Activated naive CD4-positive, alpha-beta T cell treated with anti-CD3 and anti-CD28 coated beads for 36 hours (primary cell): ENCODE results near the gene STK31. TPM values are rescaled to one million over a fixed set of nuclear protein-coding genes. Genes with fewer than 3 reads are reported as not detected.
"Not testable (repeated sequence)": the region's sequence is repeated elsewhere in the genome, so short reads cannot be mapped to it uniquely, and the experiment has no call there.

Experiments used
- CTCF ChIA-PET: fragments of 350-600 bp; sonication (Branson Sonifier 250); formaldehyde crosslinking; loops from one replicate; lab custom pipeline; 2021; ENCODE audit warnings: antibody characterized with exemption; lab: Charles Lee
- DNase-seq: peaks from one replicate; pipeline ENCODE4 v3.0.0-alpha.2; 2020
- H3K27ac Mint-ChIP-seq: one replicate; pipeline ENCODE4 v1.8.0; 2021; ENCODE audit warnings: mild to moderate bottlenecking, mixed read lengths
- H3K27me3 Mint-ChIP-seq: one replicate; pipeline ENCODE4 v1.8.0; 2021; ENCODE audit warnings: low read depth, mixed read lengths
- H3K36me3 Mint-ChIP-seq: one replicate; pipeline ENCODE4 v1.8.0; 2021; ENCODE audit warnings: low read depth, mixed read lengths
- H3K4me1 Mint-ChIP-seq: one replicate; pipeline ENCODE4 v1.8.0; 2021; ENCODE audit warnings: low read depth, mixed read lengths
- H3K4me3 Mint-ChIP-seq: one replicate; pipeline ENCODE4 v1.8.0; 2021; ENCODE audit warnings: mild to moderate bottlenecking, moderate library complexity, mixed read lengths
- H3K9me3 Mint-ChIP-seq: one replicate; pipeline ENCODE4 v1.8.0; 2021; ENCODE audit warnings: mixed read lengths
- intact Hi-C: fragments of 100-400 bp; cut with micrococcal nuclease; formaldehyde crosslinking; loops from one replicate; pipeline ENCODE4 v1.15.1; 2023
- total RNA-seq, 2 experiments: library from RNA; stranded (reverse); gene quantifications; one replicate each; pipeline ENCODE4 v1.2.3, GENCODE V29; 2021

STK31 gene
- total RNA-seq, 2 experiments from 2014 or later = not detected

DNA sequence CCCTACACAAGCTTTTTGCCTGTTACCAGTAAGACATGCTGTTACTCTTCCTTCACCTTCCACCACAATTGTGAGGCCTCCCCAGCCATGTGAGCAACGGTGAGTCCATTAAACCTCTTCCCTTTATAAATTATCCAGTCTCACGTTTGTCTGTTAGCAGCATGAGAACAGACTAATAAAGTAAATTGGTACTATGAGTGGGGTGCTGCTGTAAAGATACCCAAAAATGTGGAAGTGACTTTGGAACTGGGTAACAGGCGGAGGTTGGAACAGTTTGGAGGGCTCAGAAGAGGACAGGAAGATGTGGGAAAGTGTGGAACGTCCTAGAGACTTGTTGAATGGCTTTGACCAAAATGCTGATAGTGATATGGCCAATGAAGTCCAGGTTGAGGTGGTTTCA, 122.7 kb downstream of the STK31 start:
- H3K36me3 Mint-ChIP-seq, H3K27ac Mint-ChIP-seq, CTCF ChIA-PET, H3K4me1 Mint-ChIP-seq, intact Hi-C loops, H3K4me3 Mint-ChIP-seq, H3K27me3 Mint-ChIP-seq, DNase-seq: not testable (repeated sequence)
- H3K9me3 Mint-ChIP-seq = peaks cover 40% of the 10 kb centered on the region

GRCh38 chr7:23833405-23833804, 123.4 kb downstream of the STK31 start:
- H3K9me3 Mint-ChIP-seq = peaks cover 39% of the 10 kb centered on the region
- H3K27me3 Mint-ChIP-seq = no peaks in the 10 kb centered on the region
- CTCF ChIA-PET = no interaction called here
- no peak for DNase-seq
- no peak overlapping the region for H3K4me3 Mint-ChIP-seq
- no peaks in the 10 kb centered on the region for H3K4me1 Mint-ChIP-seq
- H3K27ac Mint-ChIP-seq = no peak overlapping the region
- H3K36me3 Mint-ChIP-seq = peaks cover 7% of the 10 kb centered on the region
- intact Hi-C loops = no loop called here

GRCh38 chr7:23844837-23845236, 134.8 kb downstream of the STK31 start:
- H3K4me1 Mint-ChIP-seq, DNase-seq, CTCF ChIA-PET, H3K36me3 Mint-ChIP-seq, intact Hi-C loops, H3K4me3 Mint-ChIP-seq, H3K27ac Mint-ChIP-seq: not testable (repeated sequence)
- Mint-ChIP-seq H3K9me3 (peaks cover 31% of the 10 kb centered on the region), H3K27me3 (peaks cover 20% of the 10 kb centered on the region)

DNA sequence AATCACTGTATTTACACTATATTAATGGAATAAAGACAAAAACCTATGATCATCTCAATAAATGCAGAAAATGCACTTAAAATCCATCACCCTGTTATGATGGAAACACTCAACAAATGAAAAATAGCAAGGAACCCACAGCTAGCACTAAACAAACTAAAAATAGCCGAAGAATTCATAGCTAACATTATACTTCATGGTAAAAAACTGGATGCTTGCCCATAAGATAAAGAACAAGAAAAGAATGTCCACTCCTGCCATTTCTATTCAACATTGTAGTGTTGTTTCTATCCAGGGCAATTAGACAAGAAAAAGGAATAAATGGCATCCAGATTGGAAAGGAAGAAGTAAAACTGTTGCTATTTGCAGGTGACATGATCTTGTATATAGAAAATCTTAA, 142.1 kb downstream of the STK31 start:
- H3K4me1 Mint-ChIP-seq = no peaks in the 10 kb centered on the region
- DNase-seq = no peak
- no peak overlapping the region for H3K4me3 Mint-ChIP-seq
- intact Hi-C loops = no loop called here
- H3K9me3 Mint-ChIP-seq = peaks cover 29% of the 10 kb centered on the region
- H3K27me3 Mint-ChIP-seq = peaks cover 12% of the 10 kb centered on the region
- H3K36me3 Mint-ChIP-seq = peaks cover under 1% of the 10 kb centered on the region
- CTCF ChIA-PET = interaction anchor here (0.6 kb wide), 1 partner anchor 284 kb away, joined by 4 read pairs; no protein-coding TSS in a partner anchor
- H3K27ac Mint-ChIP-seq = no peak overlapping the region

GRCh38 chr7:23852988-23853387, 143.0 kb downstream of the STK31 start:
- no peak for DNase-seq
- CTCF ChIA-PET = no interaction called here
- intact Hi-C loops = no loop called here
- Mint-ChIP-seq H3K4me1 (no peaks in the 10 kb centered on the region), H3K27me3 (peaks cover 8% of the 10 kb centered on the region), H3K27ac (no peak overlapping the region), H3K4me3 (no peak overlapping the region), H3K36me3 (no peaks in the 10 kb centered on the region), H3K9me3 (peaks cover 24% of the 10 kb centered on the region)

DNA sequence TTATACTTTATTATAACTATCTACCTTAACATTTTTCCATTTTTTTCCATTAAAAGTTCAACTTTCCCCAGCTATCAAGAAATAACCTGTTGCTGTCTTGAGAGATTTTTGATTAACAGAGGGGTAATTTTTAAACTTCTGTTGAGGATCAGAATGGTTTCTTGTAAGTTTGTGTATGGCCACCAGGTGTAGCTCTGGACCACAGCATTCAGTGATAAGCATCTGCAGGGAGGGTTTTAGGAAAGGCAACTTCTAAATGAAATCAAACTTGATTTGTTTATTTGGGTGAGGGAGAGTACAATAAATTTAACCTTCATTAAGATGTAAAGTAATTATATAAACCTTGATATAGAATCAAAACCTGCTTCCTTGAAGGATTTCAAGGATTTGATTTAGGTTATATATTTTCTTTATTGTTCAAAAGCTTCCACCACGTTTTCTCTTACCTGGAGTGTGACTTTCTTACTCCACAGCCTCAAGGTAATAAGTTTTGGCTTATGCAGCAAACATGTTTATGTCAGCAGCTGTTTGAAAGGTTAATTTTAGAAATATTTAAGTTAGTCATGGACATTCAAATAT, 153.3 kb downstream of the STK31 start:
- Mint-ChIP-seq H3K4me1 (no peaks in the 10 kb centered on the region), H3K4me3 (no peak overlapping the region), H3K9me3 (no peaks in the 10 kb centered on the region), H3K27ac (no peak overlapping the region), H3K36me3 (no peaks in the 10 kb centered on the region), H3K27me3 (peaks cover 8% of the 10 kb centered on the region)
- CTCF ChIA-PET = interaction anchor here (0.7 to 1.5 kb wide), 5 partner anchors 76 to 815 kb away, joined by 3 to 4 read pairs (median 3); no protein-coding TSS in a partner anchor
- intact Hi-C loops = loop anchor here (1.0 to 10.0 kb wide), 5 partner anchors 427 to 1229 kb away; no protein-coding TSS in a partner anchor
- DNase-seq = peak; percentile 46

GRCh38 chr7:23864973-23865372, 155.0 kb downstream of the STK31 start:
- DNase-seq = no peak
- H3K27me3 Mint-ChIP-seq = peaks cover 15% of the 10 kb centered on the region
- no peak overlapping the region for H3K4me3 Mint-ChIP-seq
- H3K27ac Mint-ChIP-seq = no peak overlapping the region
- H3K9me3 Mint-ChIP-seq = no peaks in the 10 kb centered on the region
- CTCF ChIA-PET = interaction anchor here (0.6 to 1.5 kb wide), 2 partner anchors 75 to 292 kb away, joined by 3 read pairs; no protein-coding TSS in a partner anchor
- H3K36me3 Mint-ChIP-seq = no peaks in the 10 kb centered on the region
- no peaks in the 10 kb centered on the region for H3K4me1 Mint-ChIP-seq
- intact Hi-C loops = loop anchor here (5.0 to 10.0 kb wide), 2 partner anchors 720 to 1227 kb away; no protein-coding TSS in a partner anchor

GRCh38 chr7:23873306-23873705, 163.3 kb downstream of the STK31 start:
- CTCF ChIA-PET = interaction anchor here (0.5 kb wide), 1 partner anchor 1197 kb away, joined by 3 read pairs; no protein-coding TSS in a partner anchor
- DNase-seq = no peak
- intact Hi-C loops = no loop called here
- Mint-ChIP-seq H3K27ac (no peak overlapping the region), H3K4me1 (no peaks in the 10 kb centered on the region), H3K4me3 (no peak overlapping the region), H3K9me3 (no peaks in the 10 kb centered on the region), H3K36me3 (no peaks in the 10 kb centered on the region), H3K27me3 (peaks cover 19% of the 10 kb centered on the region)

DNA sequence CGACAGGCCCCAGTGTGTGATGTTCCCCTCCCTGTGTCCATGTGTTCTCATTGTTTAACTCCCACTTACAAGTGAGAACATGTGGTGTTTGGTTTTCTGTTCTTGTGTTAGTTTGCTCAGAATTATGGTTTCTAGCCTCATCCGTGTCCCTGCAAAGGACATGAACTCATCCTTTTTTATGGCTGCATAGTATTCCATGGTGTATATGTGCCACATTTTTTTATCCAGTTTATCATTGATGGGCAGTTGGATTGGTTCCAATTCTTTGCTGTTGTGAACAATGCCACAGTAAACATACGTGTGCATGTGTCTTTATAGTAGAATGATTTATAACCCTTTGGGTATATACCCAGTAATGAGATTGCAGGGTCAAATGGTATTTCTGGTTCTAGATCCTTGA, 166.5 kb downstream of the STK31 start:
- H3K27me3 Mint-ChIP-seq = peaks cover 16% of the 10 kb centered on the region
- intact Hi-C loops, CTCF ChIA-PET: not testable (repeated sequence)

More for the DNA sequence above, 166.5 kb downstream of the STK31 start:
- not testable (repeated sequence) for DNase-seq, H3K36me3 Mint-ChIP-seq, H3K27ac Mint-ChIP-seq, H3K4me1 Mint-ChIP-seq, H3K4me3 Mint-ChIP-seq, H3K9me3 Mint-ChIP-seq

Other genes with a start within 250 kb of the STK31 start
- gene IGF2BP3, start 239.7 kb upstream of the STK31 start, total RNA-seq = under 1 TPM; 0.29 to 0.54 TPM
- gene TRA2A, start 178.2 kb upstream of the STK31 start, total RNA-seq = 10 to 100 TPM; 77.8 to 79.0 TPM
- 1 to 10 TPM; 5.3 to 5.7 TPM for gene CCDC126, start 112.8 kb upstream of the STK31 start, total RNA-seq
- gene FAM221A, start 30.0 kb upstream of the STK31 start, total RNA-seq = 10 to 100 TPM in 1 of 2 experiments, 1 to 10 TPM in 1; 8.7 to 10.0 TPM